T-helper 2 cell treated with Interferon-gamma antibody and Interleukin-4, amounts not matched to agents 5 μg/mL and 100 μg/mL, for 36 hours (primary cell): Measurements from ENCODE around the gene GPR148.

Experiments used
- DNase-seq: peaks from one replicate; pipeline ENCODE4 v3.0.0; 2021; ENCODE audit warnings: low spot score
- H3K27ac Mint-ChIP-seq: one replicate; pipeline ENCODE4 v1.8.0; 2021; ENCODE audit warnings: mild to moderate bottlenecking, mixed read lengths
- H3K27me3 Mint-ChIP-seq: one replicate; pipeline ENCODE4 v1.8.0; 2021; ENCODE audit warnings: low read depth, mixed read lengths
- H3K36me3 Mint-ChIP-seq: one replicate; pipeline ENCODE4 v1.8.0; 2021; ENCODE audit warnings: low read depth, mixed read lengths
- H3K4me1 Mint-ChIP-seq: one replicate; pipeline ENCODE4 v1.8.0; 2021; ENCODE audit warnings: low read depth, mixed read lengths
- H3K4me3 Mint-ChIP-seq: one replicate; pipeline ENCODE4 v1.8.0; 2022; ENCODE audit warnings: mild to moderate bottlenecking, moderate library complexity, mixed read lengths
- H3K9me3 Mint-ChIP-seq: one replicate; pipeline ENCODE4 v1.8.0; 2021; ENCODE audit warnings: mixed read lengths

Gene GPR148

DNA sequence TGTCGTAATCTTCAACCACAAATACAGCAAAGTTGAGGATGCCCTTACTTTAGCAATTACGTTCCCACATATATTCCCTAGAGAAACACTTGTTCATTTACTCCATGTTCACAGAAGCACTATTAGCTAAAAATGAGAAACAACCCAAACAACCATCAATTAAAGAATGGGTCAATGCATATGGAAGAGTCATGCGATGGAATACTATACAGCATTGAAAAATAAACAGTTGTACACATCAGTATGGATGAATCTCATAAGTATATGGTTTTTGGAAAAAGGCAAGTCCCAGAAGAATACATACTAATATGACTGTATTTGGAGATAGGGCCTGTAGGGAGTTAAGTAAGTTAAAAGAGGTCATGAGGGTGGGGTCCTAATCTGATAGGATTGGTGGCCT is 6.3 kb downstream of the GPR148 start:
- Mint-ChIP-seq H3K27ac (no peak overlapping the region), H3K36me3 (no peaks in the 10 kb centered on the region), H3K9me3 (no peaks in the 10 kb centered on the region), H3K4me1 (no peaks in the 10 kb centered on the region), H3K27me3 (peaks cover 5% of the 10 kb centered on the region), H3K4me3 (no peak overlapping the region)
- DNase-seq: no peak

- H3K4me1 Mint-ChIP-seq: no peaks in the 10 kb centered on the region
- no peaks in the 10 kb centered on the region for H3K9me3 Mint-ChIP-seq
- H3K36me3 Mint-ChIP-seq: no peaks in the 10 kb centered on the region
- DNase-seq: no peak
- H3K27me3 Mint-ChIP-seq: peaks cover 2% of the 10 kb centered on the region
- no peak overlapping the region for H3K27ac Mint-ChIP-seq
- H3K4me3 Mint-ChIP-seq: no peak overlapping the region
Measured at GRCh38 chr2:130736487-130736886, 7.6 kb downstream of the GPR148 start.

- Mint-ChIP-seq H3K27ac (no peak overlapping the region), H3K9me3 (no peaks in the 10 kb centered on the region), H3K4me1 (no peaks in the 10 kb centered on the region), H3K27me3 (peaks cover 2% of the 10 kb centered on the region), H3K36me3 (no peaks in the 10 kb centered on the region), H3K4me3 (no peak overlapping the region)
- DNase-seq: no peak
Measured at GRCh38 chr2:130737592-130737991, 8.7 kb downstream of the GPR148 start.

DNA sequence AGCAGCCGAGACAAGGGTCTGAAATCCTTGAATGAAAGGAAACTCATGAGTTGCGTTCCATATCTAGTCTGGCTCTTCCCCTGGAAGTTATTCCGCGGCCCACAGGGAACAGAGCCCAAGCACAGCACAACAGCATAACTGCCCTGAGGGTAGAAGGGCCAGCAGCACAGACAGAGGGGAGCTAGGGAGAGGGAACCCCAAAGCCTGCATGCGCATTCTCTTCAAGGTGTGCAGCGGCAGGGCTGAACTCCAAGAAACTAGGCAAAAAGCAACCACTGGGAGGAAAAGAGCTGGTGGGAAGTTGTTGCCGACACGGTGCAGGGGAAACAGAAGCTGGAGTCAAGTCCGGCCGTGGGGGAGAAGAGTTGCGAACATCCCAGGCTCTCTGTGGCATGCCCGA is 11.8 kb downstream of the GPR148 start:
- H3K4me3 Mint-ChIP-seq: no peak overlapping the region
- H3K9me3 Mint-ChIP-seq: no peaks in the 10 kb centered on the region
- DNase-seq: no peak
- peaks cover 11% of the 10 kb centered on the region for H3K27me3 Mint-ChIP-seq
- H3K4me1 Mint-ChIP-seq: no peaks in the 10 kb centered on the region
- no peaks in the 10 kb centered on the region for H3K36me3 Mint-ChIP-seq
- no peak overlapping the region for H3K27ac Mint-ChIP-seq

DNA sequence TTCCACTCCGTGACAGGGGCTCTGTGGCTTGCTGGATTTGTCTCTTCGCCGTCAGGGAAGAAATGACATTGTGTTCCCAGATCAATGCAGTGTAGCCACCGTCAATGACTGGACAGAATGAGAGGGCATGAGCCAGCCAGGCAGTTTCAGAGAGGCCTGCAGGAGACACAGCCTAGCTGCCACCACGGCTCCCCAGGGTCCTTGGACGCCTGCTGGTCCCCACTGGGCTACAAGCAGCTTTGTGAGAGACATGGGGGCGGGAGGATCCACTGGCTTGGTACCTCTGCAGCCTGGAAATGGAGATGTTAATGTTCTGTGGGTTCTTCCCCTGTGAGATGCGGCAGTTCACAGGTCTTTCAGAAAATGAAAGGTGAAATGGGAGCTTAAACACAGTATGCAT is 14.4 kb downstream of the GPR148 start:
- H3K9me3 Mint-ChIP-seq: no peaks in the 10 kb centered on the region
- no peaks in the 10 kb centered on the region for H3K4me1 Mint-ChIP-seq
- no peaks in the 10 kb centered on the region for H3K36me3 Mint-ChIP-seq
- no peak overlapping the region for H3K4me3 Mint-ChIP-seq
- DNase-seq: no peak
- H3K27me3 Mint-ChIP-seq: peaks cover 11% of the 10 kb centered on the region
- H3K27ac Mint-ChIP-seq: no peak overlapping the region

GRCh38 chr2:130744287-130745117 is 15.6 kb downstream of the GPR148 start:
- no peak for DNase-seq
- Mint-ChIP-seq H3K4me1 (no peaks in the 10 kb centered on the region), H3K27ac (no peak overlapping the region), H3K4me3 (no peak overlapping the region), H3K36me3 (no peaks in the 10 kb centered on the region), H3K9me3 (no peaks in the 10 kb centered on the region), H3K27me3 (peaks cover 11% of the 10 kb centered on the region)

GRCh38 chr2:130749078-130749477 is 20.2 kb downstream of the GPR148 start:
- H3K36me3 Mint-ChIP-seq: no peaks in the 10 kb centered on the region
- peaks cover 12% of the 10 kb centered on the region for H3K27me3 Mint-ChIP-seq
- no peaks in the 10 kb centered on the region for H3K9me3 Mint-ChIP-seq
- H3K4me3 Mint-ChIP-seq: no peak overlapping the region
- no peaks in the 10 kb centered on the region for H3K4me1 Mint-ChIP-seq
- no peak overlapping the region for H3K27ac Mint-ChIP-seq
- no peak for DNase-seq

- H3K9me3 Mint-ChIP-seq: no peaks in the 10 kb centered on the region
- H3K27me3 Mint-ChIP-seq: peaks cover 9% of the 10 kb centered on the region
- no peak for DNase-seq
- no peak overlapping the region for H3K27ac Mint-ChIP-seq
- H3K4me1 Mint-ChIP-seq: no peaks in the 10 kb centered on the region
- no peak overlapping the region for H3K4me3 Mint-ChIP-seq
- H3K36me3 Mint-ChIP-seq: no peaks in the 10 kb centered on the region
Measured at GRCh38 chr2:130749641-130750040, 20.8 kb downstream of the GPR148 start.

DNA sequence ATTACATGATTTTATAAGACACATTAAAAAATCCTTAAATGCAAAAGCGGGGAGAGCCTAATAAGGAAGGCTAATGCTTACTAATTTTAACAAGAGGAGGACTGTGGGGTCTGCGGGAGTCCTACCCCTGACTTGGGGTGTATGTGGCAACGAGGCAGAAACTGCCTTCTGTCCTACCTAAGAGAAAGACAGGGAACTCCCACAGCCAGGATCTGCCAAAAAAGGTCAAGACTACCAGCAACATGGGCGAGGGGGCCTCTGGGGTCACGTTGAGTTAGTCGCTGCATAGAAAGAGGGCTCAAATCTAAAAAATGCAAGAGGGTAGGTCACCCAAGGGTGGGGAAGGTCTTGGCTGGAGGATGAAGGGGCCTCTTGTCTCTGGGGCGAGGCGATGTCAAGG is 25.9 kb downstream of the GPR148 start:
- Mint-ChIP-seq H3K4me3 (no peak overlapping the region), H3K36me3 (no peaks in the 10 kb centered on the region), H3K9me3 (no peaks in the 10 kb centered on the region), H3K27ac (no peak overlapping the region), H3K4me1 (no peaks in the 10 kb centered on the region), H3K27me3 (peaks cover 33% of the 10 kb centered on the region)
- DNase-seq: no peak

- Mint-ChIP-seq H3K4me3 (no peak within 1 kb of the TSS), H3K4me1 (no peaks in the 10 kb centered on the region), H3K36me3 (no peaks in the 10 kb centered on the region), H3K9me3 (no peaks in the 10 kb centered on the region), H3K27ac (no peak within 1 kb of the TSS), H3K27me3 (peaks cover 33% of the 10 kb centered on the region)
- no peak for DNase-seq
Measured at GRCh38 chr2:130755256-130756052, 26.6 kb downstream of the GPR148 start, which contains the start of gene AMER3. AMER3 (plus strand) TSS chr2:130755540; CDS start chr2:130762073, 6,533 bp downstream.

DNA sequence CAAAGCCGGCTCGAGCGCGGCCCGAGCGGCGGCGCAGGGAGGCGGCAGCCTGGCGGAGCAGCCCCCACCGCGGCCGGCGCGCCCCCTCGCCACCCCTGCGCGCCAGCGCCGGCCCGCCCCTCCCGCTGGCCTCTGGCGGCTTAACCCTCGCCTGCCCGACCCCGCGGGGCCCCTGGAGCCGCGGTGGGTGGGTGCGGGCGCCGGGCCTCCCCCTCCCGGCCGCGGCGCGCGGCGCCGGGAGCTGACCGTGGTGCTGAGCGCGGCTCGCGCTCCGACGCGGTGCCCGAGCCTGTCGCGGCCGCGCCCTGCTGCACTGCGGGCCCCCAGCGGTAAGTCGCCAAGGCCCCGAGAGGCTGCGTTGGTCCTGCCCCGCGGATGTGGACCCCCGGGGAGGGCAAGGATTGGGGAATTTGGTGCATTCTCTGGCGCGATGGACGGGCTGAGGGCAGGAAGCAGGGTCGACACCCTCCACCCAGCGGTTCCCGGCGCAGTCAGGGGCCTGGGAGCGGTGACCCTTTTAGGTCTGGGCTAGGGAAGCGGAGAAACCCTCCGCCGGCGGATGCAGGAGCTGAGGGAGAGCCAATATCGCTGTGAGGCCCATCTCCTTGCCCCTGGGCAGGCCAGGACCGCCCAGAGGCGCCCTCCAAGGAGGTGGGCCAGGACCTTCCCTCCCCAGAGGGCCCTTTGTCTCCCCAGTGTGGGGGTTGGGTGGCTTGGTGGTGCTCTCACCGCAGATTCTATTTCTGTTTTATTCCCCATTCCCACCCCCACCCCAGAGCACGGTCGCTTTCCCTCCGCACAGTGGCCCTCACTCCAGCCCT is 27.4 kb downstream of the GPR148 start:
- Mint-ChIP-seq H3K36me3 (no peaks in the 10 kb centered on the region), H3K27ac (no peak overlapping the region), H3K4me3 (no peak overlapping the region), H3K9me3 (no peaks in the 10 kb centered on the region), H3K4me1 (no peaks in the 10 kb centered on the region), H3K27me3 (peaks cover 30% of the 10 kb centered on the region)
- DNase-seq: no peak

DNA sequence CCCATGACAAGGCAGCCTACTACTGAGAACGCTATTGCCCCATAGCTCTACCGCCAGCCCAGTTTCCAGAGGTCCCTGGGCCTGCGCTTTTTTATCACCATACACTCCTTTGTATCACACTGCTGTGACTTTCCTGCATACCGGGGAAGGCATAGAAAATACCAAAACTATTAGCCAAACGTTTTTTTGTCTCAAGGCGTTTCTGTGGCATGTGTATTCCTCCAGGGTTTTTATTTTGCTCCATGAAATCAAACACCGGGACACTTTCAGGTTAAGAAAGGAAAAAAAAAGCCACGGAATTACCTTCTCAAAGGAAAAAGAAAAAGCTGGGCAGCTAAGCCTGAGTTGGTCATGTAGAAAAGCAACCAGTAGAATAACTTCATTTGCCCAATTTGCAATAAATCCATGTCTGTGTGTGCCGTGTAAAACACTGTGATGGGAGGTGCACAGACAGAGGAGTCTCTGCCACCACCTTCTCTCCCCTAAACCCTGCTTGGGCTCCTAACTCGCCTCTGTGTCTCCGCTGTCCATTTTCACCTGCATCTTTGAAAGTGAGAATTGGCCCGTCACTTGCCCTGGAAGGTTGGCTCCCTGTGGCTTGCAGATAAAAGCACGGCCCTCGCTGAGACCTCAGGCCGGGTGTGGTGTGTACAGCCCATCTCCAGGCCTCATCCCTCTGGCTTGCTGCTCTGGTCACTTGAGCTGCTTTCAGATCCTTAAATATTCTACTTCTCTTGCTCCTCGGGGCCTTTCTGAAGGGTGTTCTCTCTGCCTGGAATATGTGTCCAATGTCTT is 28.2 kb downstream of the GPR148 start:
- Mint-ChIP-seq H3K27ac (no peak overlapping the region), H3K4me1 (no peaks in the 10 kb centered on the region), H3K4me3 (no peak overlapping the region), H3K27me3 (peaks cover 30% of the 10 kb centered on the region), H3K36me3 (no peaks in the 10 kb centered on the region), H3K9me3 (no peaks in the 10 kb centered on the region)
- no peak for DNase-seq
